ENCODE results near the gene STK10. TPM values are rescaled to one million over a fixed set of nuclear protein-coding genes. Genes with fewer than 3 reads are reported as not detected.

Gene STK10
- total and polyA plus RNA-seq, 2 of the 8 experiments (the other 6 are each of a cell fraction or from before 2014, with no cell fraction given), result 10.5 to 21.4 TPM

GRCh38 chr5:172031894-172032461, 156.0 kb downstream of the STK10 start:
- H3K14ac ChIP-seq (ENCODE audit: insufficient read length), result no peak overlapping the region
- no peak overlapping the region for H3K23ac ChIP-seq (ENCODE audit: insufficient read length)
- no peak overlapping the region for H4K5ac ChIP-seq (ENCODE audit: insufficient read length, low read depth, low read length)
- no peaks in the 10 kb centered on the region for H3K79me2 ChIP-seq (ENCODE audit: control insufficient read depth in 1 of 2, insufficient read depth in 2 of 2, low read length in 2 of 2)
- WGBS, 2 experiments (ENCODE audit: extremely low coverage in 1 of 2, insufficient coverage in 1 of 2, insufficient read length in 1 of 2, insufficient replicate concordance in 2 of 2, low coverage in 1 of 2, low lambda C conversion rate in 2 of 2, missing lambda C conversion rate in 1 of 2), result 95% methylated on average over 4 of the region's 4 CpGs; no CpG with 5 or more reads in 1 of the 2 experiments
- H3K27ac ChIP-seq (ENCODE audit: low read depth, low read length), result no peak overlapping the region
- no peaks in the 10 kb centered on the region for H3K23me2 ChIP-seq (ENCODE audit: low read depth, low read length)
- no peak overlapping the region for H3K4me3 ChIP-seq (ENCODE audit: extremely low read depth in 1 of 4, insufficient read depth in 2 of 4, low read depth in 3 of 4, low read length in 4 of 4)
- H3K18ac ChIP-seq (ENCODE audit: extremely low read depth, low read length), result no peak overlapping the region
- H2AK5ac ChIP-seq (ENCODE audit: low read depth, low read length), result no peak overlapping the region
- H3K79me1 ChIP-seq (ENCODE audit: low read depth, low read length), result no peaks in the 10 kb centered on the region
- no peaks in the 10 kb centered on the region for H3K27me3 ChIP-seq (replicated peaks in 1 of 4; ENCODE audit: control insufficient read depth in 3 of 4, extremely low read depth in 1 of 4, insufficient read depth in 3 of 4, low read length in 3 of 4)
- CTCF ChIA-PET (ENCODE audit: partially characterized antibody), result interaction anchor here (0.6 kb wide), 1 partner anchor 45 kb away, joined by 3 read pairs; no protein-coding TSS in a partner anchor
- no peak overlapping the region for H3K4me2 ChIP-seq (ENCODE audit: insufficient read depth in 1 of 2, low read depth in 2 of 2, low read length in 2 of 2)
- H4K20me1 ChIP-seq (replicated peaks in 1 of 2; ENCODE audit: control insufficient read depth in 1 of 2, insufficient read depth in 2 of 2, low read length in 2 of 2), result no peaks in the 10 kb centered on the region
- H2BK12ac ChIP-seq (ENCODE audit: low read depth, low read length), result no peak overlapping the region
- H4K8ac ChIP-seq (ENCODE audit: extremely low read depth, insufficient read depth, low read length), result no peak overlapping the region
- no peak overlapping the region for H3K56ac ChIP-seq (replicated peaks; ENCODE audit: insufficient read length, low read depth, low read length)
- H3K9me3 ChIP-seq (ENCODE audit: insufficient read depth in 2 of 2, low read depth in 1 of 2, low read length in 1 of 2), result peaks cover 7 to 13% of the 10 kb centered on the region in 2 experiments; a peak in 2 of 4 replicates
- no peak overlapping the region for H4K91ac ChIP-seq (replicated peaks; ENCODE audit: insufficient read length, low read length)
- no peaks in the 10 kb centered on the region for H3K36me3 ChIP-seq (ENCODE audit: control insufficient read depth in 2 of 4, insufficient read depth in 4 of 4, low read length in 3 of 4)
- H2BK15ac ChIP-seq (ENCODE audit: low read length), result no peak overlapping the region
- no peaks in the 10 kb centered on the region; a peak in 1 of 7 replicates for H3K4me1 ChIP-seq (replicated peaks in 1 of 4; ENCODE audit: control insufficient read depth in 3 of 4, insufficient read depth in 4 of 4, low read length in 3 of 4)
- POLR2A ChIA-PET (ENCODE audit: partially characterized antibody), result no interaction called here
- no peak overlapping the region for H2BK5ac ChIP-seq (ENCODE audit: low read depth, low read length)
- H3K4ac ChIP-seq (replicated peaks; ENCODE audit: insufficient read length, low read depth, low read length), result no peak overlapping the region
- DNase-seq (ENCODE audit: low read depth in 1 of 2, low spot score in 2 of 2), result no peak
- H2AFZ ChIP-seq (ENCODE audit: low read length), result no peak overlapping the region
- no peak for FAIRE-seq
- H2BK20ac ChIP-seq (ENCODE audit: low read length), result no peak overlapping the region
- H3K9ac ChIP-seq (replicated peaks in 1 of 4; ENCODE audit: extremely low read depth in 1 of 4, low read depth in 3 of 4, low read length in 3 of 4), result no peak overlapping the region
- H2BK120ac ChIP-seq (replicated peaks; ENCODE audit: low read depth, low read length), result no peak overlapping the region
- no peak for TF ChIP-seq MAFK (IDR thresholded peaks at IDR 0.05; ENCODE audit: low read depth, low read length)

All from H1 (cell line).